ENCODE measurements around the gene CEND1.
"Not testable (repeated sequence)": the region's sequence is repeated elsewhere in the genome, so short reads cannot be mapped to it uniquely, and the experiment has no call there.

CEND1 gene

DNA sequence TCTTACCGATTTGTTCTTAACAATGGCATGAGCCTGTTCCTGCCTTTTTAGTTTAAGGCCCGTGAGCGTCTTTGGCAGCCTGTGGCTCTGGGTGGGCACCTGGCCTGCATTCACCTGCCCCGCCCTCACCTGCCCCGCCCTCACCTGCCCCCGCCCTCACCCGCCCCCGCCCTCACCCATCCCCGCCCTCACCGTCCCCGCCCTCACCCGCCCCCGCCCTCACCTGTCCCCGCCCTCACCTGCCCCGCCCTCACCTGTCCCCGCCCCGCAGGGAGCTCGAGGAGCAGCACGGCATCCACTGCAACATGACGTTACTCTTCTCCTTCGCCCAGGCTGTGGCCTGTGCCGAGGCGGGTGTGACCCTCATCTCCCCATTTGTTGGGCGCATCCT lies 26.8 kb downstream of the CEND1 start:
- DNase-seq = no peak

DNA sequence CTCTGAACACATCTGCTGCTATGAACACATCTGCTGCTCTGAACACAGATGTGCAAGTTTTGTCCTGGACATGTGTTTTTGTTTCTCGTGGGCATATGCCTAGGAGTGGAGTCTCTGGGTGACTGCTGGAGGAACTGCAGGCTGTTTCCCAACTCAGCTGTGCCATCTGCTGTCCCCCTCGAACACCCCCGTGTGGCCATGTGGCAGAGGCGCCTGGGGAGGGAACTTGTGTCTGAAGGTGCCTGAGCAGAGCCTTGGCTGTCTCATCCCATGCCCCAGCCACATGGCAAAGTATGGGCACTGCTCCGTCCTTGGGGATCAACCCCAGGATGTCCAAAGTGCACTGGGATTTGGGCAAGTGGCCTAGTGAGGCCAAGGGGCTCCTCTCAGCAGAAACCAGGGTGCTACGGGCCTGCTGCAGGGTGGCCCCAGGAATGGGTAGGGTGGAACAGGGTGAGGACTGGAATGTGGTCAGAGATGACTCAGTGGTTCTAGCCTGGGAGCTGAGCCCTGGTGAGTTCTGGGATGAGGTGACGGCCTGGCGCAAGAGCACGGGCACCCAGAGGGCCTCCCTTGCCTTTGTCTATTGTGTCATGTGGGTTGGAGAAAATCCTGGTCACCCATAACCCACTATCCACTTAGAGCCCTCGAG lies 27.3 kb downstream of the CEND1 start:
- DNase-seq = no peak

DNA sequence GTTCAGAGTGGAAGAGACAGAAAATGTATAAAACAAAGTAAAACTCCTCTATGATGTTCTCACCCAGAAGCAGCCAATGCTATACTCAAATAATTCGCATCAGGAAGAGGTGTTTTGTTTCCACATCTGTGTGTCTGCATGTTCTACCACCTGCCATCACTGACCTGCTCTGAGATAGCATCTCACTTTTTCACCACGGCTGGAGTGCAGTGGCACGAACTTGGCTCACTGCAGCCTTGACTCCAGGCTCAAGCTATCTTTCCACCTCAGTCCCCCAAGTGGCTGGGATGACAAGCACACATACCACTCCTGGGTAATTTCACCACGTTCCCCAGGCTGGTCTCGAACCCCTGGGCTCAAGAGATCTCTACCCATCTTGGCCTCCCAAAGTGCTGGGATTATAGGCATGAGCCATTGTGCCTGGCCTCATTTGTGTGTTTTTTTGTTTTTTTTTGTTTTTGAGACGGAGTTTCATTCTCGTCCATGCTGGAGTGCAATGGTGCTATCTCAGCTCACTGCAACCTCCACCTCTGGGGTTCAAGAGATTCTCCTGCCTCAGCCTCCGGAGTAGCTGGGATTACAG lies 28.3 kb downstream of the CEND1 start:
- DNase-seq = no peak

DNA sequence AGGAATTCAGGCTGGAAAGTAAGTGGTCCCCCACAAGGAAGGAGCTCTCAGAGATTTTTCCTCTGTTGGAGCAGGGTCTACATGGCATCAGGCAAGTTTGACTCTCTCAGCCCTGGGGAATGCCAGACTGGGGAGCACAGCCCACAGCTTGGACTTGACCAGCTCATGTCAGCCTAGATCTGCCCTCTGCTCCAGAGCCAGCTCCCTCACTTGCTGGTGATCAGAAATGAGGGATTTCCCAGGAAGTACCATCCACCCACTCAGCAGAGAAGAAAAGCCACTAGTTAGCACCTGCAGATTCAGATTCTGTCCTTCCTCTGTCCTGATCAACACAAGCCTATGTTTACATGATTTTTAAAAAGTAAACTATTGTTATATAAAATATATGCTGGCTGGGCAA lies 29.7 kb downstream of the CEND1 start:
- no peak for DNase-seq

DNA sequence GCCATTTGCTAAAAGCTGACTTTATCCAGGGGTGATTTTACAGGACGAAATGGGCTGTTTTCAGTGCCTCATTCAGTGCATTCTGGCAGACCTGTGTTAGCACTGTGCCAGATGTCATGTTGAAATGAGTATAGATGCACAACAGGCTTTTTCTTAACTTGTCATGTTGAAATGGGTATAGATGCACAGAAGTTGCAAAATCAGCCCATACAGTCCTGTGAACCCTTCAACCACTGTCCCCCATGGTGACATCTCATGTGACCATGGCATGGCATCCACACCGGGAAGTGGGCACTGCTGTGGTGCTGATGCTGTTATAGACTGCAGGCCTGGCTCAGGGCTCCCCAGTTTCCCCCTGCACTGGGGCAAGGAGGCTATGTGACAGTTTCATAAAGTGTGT lies 40.2 kb downstream of the CEND1 start:
- no peak for DNase-seq

DNA sequence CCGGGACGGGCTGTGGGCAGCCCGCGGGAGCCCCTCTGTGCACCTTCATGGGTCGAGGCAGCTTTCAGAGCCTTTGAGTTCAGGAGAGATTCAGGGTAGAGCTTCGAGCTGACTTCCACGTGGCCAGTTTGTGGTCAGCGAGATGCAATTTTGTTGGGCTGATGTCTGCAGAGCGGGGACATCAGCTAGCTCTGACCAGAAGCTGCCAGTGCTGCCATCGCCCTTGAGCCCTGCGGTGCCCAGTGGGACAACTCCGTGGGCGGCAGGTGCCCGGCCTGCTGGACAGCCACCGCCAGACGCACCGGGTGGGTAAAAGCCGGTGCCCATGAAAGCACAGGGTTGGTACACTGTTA lies 41.9 kb downstream of the CEND1 start:
- DNase-seq = no peak

DNA sequence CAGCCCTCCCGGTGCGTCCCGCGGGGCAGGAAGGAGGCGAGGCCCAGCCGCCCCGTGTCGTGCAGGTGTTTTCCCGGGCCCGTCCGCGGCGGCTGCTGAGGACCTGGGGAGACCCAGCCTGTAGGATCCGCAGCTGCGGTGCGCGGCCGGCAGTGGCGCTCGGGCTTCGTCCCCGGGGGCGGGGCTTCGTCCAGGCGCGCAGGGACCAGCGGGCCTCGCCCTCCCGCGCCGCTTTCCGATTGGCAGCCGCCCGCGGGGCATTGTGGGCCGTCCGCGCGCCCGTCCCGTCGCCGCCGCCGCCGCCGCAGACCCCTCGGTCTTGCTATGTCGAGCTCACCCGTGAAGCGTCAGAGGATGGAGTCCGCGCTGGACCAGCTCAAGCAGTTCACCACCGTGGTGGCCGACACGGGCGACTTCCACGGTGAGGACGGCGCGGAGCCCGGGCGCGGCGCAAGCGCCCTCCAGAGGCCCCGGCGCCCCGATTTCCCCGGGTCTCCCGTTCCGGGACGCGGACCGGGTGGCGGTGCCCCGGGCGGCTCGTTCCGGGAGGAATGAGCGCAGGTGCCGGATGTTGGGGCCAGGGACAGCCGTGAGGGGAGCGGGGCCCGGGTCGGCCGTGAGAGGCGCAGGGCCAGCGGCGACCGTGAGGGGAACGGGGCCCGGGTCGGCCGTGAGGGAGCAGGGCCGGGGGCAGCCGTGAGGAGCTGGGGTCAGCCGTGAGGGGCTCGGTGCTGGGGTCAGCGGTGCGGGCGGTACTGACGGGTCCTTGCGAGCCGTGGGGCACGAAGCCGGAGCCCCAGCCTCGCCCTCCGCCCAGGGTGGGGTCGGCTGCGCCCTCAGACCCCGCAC lies 42.5 kb downstream of the CEND1 start, which contains the start of gene TALDO1:
TSS of gene TALDO1 (plus strand) at position 307 of the 849 bp plus-strand sequence. CDS start at position 325, 18 bp downstream.
- DNase-seq = peak; percentile 63

DNA sequence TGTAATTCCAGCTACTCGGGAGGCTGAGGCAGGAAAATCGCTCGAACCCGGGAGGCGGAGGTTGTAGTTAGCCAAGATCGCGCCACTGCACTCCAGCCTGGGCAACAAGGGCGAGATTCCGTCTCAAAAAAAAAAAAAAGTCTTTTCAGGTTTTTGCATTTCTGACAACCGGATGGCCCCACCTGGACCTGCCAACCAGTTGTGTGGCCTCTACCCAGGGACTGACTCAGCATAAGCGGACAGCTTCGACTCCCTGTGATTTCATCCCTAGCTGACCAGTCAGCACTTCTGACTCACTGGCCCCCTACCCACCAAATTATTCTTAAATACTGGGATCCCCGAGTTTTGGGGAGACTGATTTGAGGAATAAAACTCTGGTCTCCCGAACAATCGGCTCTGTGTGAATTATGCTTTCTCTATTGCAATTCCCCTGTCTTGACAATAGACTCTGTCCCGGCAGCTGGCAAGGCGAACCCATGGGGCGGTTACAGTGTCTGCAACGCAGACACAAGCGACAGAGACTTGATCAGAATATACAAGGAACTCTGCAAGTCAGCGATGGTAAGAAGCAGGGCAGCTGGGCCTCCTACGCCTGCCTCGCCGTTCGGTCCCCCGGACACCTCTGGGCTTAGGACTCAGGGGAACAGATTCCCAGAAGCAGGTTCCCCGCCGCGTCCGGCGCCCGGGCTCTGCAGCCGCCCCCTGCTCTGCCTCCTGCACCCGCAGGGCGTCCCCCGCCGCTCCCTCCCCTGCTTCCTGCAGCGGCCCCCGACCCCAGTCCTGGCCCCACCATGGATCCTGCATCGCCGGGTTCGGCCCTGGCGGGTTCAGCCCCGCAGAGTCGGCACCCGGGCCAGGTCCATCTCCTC lies 43.4 kb downstream of the CEND1 start:
- no peak for DNase-seq

DNA sequence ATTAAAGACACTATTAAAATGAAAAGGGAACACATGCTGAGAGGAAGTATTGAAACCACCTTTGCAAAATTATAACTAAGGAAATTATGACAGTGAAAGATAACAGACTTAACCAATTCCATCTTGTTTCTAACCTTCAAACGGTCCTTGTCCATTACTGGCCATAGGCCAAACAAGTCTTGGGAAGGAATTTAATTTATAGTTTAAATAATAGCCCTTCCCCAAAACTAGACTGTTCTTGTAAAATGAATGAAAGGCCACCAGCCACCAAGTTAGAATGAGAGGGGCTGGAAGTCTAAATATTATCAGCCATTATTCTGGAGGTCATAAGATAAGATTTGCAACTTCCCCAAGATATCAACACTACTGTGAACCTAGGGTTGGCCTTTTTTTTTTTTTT lies 44.5 kb downstream of the CEND1 start:
- DNase-seq = no peak

DNA sequence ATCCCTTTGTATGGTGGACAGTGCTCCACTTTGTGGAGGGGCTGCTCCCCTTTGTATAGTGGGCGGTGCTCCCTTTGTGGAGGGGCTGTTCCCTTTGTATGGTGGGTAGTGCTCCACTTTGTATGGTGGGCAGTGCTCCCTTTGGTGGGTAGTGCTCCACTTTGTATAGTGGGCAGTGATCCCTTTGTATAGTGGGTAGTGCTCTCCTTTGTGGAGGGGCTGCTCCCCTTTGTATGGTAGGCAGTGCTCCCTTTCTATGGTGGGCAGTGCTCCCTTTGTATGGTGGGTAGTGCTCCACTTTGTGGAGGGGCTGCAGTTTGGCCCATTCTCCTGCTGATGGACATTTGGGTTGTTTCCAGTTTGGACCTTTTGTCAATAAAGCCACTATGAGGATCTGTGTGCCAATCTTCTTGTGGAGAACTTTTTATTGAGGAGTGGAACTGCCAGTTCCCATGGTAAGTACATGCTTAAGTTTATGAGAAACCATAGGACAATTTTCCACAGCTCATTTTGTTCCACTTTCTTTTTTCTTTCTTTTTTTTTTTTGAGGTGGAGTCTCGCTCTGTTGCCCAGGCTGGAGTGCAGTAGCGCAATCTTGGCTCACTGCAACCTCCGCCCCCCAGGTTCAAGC lies 47.2 kb downstream of the CEND1 start:
- DNase-seq = no peak

DNA sequence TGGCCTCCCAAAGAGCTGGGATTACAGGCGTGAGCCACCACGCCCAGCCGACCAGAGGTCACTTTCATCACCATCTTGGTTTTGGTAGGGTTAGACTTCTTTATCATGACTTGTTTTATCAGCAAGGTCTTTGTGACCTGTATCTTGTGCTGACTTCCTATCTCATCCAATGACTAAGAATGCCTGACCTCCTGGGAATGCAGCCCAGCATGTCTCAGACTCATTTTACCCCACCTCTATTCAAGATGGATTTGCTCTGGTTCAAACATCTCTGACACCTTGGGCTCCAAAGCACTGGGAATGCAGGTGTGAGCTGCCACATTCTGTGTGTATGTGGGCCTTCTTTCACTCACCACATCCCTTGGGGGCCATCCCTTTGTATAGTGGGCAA lies 47.7 kb downstream of the CEND1 start:
- DNase-seq = no peak

DNA sequence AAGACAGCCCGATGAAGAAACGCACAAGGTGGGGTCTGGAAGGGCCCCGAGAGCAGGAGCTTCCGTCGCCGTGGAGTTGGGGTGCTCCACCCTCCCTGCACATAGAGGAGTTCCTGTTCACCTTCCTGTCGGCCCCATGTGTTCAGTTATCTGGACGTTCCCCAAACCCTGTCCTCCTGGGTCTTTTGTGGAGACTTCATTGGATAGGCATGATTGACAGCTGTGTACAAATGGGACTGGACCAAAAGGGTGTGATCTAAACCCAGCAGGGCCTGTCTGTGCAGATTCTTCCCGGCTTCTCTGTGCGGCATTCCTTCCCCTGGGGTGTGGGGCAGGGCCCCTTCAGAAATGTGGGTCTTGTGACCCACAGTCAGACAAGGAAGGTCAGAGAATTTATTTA lies 52.0 kb downstream of the CEND1 start:
- DNase-seq = not testable (repeated sequence)

DNA sequence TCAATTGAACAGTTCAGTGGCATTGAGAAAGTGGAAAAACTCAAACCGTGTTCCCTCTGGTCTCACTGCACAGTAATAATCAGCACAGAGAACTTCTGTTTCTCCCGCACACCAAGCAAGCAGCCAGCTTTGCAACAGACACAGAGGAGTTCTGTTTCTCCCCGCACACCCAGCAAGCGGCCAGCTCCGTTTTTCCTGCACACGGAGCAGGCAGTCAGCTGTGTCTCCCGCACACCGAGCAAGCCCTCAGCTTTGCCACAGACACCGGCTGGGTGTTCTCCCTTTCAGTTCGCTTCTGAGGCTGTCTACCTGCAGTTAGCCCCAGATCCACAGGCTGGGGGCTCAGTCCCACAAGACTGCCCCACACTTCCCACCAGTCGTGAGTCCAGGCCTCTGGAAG lies 52.5 kb downstream of the CEND1 start:
- no peak for DNase-seq

Data from activated CD4-positive, alpha-beta T cell treated with anti-CD3 and anti-CD28 coated beads for 1 hour (primary cell).